K562 (cell line): ENCODE measurements around the gene ATG10. TPM values are rescaled to one million over a fixed set of nuclear protein-coding genes. Genes with fewer than 3 reads are reported as not detected.

Source experiments
- ATAC-seq: fragments of 200-7000 bp; cut with Tn5 transposase; 3 replicates; pipeline ENCODE4 v1.9.1; 2020; ENCODE audit warnings: moderate library complexity
- BruUV-seq: library from RNA; stranded (reverse); fragments of 400-500 nt; replicated peaks from 2 replicates; lab custom pipeline; 2021; lab: Mats Ljungman, UMichigan
- CTCF ChIA-PET: fragments of 300-600 bp; formaldehyde crosslinking; extraction: SDS; loops from one replicate; lab custom pipeline; 2021; ENCODE audit warnings: low intra/inter-chr PET ratio; lab: Yijun Ruan, JAX
- POLR2A ChIA-PET: fragments of 300-600, 350-650 bp; sonication (Branson Sonifier 250); formaldehyde crosslinking; extraction: SDS; loops from one replicate; lab custom pipeline; 2021; ENCODE audit warnings: antibody characterized with exemption, inconsistent platforms; lab: Yijun Ruan, JAX
- DNase-seq, 4 experiments: peaks; one replicate each; pipeline versions ENCODE4 v3.0.0 to v3.0.0-alpha.2; 2011 to 2018; ENCODE audit warnings: low spot score in 3 of 4, mixed read lengths in 3 of 4; ENCODE audit errors: extremely low read depth in 1 of 4
- FAIRE-seq: peaks from 2 replicates; lab custom pipeline; 2011; peaks lifted over from hg19 to GRCh38; lab: Jason Lieb, UNC
- H2AFZ ChIP-seq: 2 replicates; pipeline ENCODE4 v1.6.0; 2011; ENCODE audit warnings: low read depth, low read length, control low read depth, inconsistent platforms
- H3K27ac ChIP-seq: fragments of 200-600 bp; 3 replicates; pipeline ENCODE4 v1.8.0; 2011; ENCODE audit warnings: low read depth, mild to moderate bottlenecking, control low read depth, inconsistent platforms, low read length, moderate library complexity, mixed read lengths; ENCODE audit errors: extremely low read depth
- H3K27me3 ChIP-seq, 2 experiments: fragments of 300-600 bp in 1 of 2; 2 replicates in 1 of 2; 3 replicates in 1 of 2; pipeline versions ENCODE4 v1.6.0 to v1.8.0; 2011; ENCODE audit warnings: inconsistent platforms in 2 of 2, low read length in 2 of 2, mild to moderate bottlenecking in 1 of 2, mixed read lengths in 1 of 2, moderate library complexity in 1 of 2; ENCODE audit not compliant: control insufficient read depth in 2 of 2, insufficient read depth in 2 of 2
- H3K36me3 ChIP-seq: fragments of 300-600 bp; 3 replicates; pipeline ENCODE4 v1.8.0; 2011; ENCODE audit warnings: mild to moderate bottlenecking, low read length, inconsistent platforms; ENCODE audit not compliant: control insufficient read depth, insufficient read depth
- H3K4me1 ChIP-seq, 2 experiments: fragments of 200-600 bp in 1 of 2; replicated peaks in 1 of 2; 2 replicates in 1 of 2; 3 replicates in 1 of 2; pipeline versions ENCODE4 v1.5.1 to v1.8.0; 2011; ENCODE audit warnings: inconsistent platforms in 2 of 2, low read length in 2 of 2, mild to moderate bottlenecking in 1 of 2, mixed read lengths in 1 of 2, moderate library complexity in 1 of 2; ENCODE audit not compliant: control insufficient read depth in 2 of 2, insufficient read depth in 2 of 2
- H3K4me2 ChIP-seq: 2 replicates; pipeline ENCODE4 v1.6.1; 2011; ENCODE audit warnings: low read length, control low read depth, inconsistent platforms, mixed read lengths; ENCODE audit not compliant: insufficient read depth
- H3K4me3 ChIP-seq: fragments of 200-600 bp; sonication (generic), shearing (Covaris generic); 2 replicates; pipeline ENCODE4 v1.5.1; 2016; ENCODE audit warnings: control low read depth, inconsistent platforms
- H3K79me2 ChIP-seq: fragments of 200-600 bp; 3 replicates; pipeline ENCODE4 v1.8.0; 2011; ENCODE audit warnings: low read length, inconsistent platforms; ENCODE audit not compliant: control insufficient read depth, insufficient read depth
- H3K9ac ChIP-seq, 2 experiments: 2 replicates each; pipeline versions ENCODE4 v1.6.0 to v1.6.1; 2011; ENCODE audit warnings: low read depth in 2 of 2, low read length in 2 of 2, control low read depth in 1 of 2, inconsistent platforms in 1 of 2, mild to moderate bottlenecking in 1 of 2, mixed read lengths in 1 of 2; ENCODE audit not compliant: insufficient read depth in 1 of 2
- H3K9me1 ChIP-seq: one replicate; pipeline ENCODE4 v1.6.0; 2011; ENCODE audit warnings: inconsistent platforms, mild to moderate bottlenecking, low read length, moderate library complexity; ENCODE audit not compliant: control insufficient read depth, insufficient read depth
- H3K9me3 ChIP-seq: replicated peaks from 2 replicates; pipeline ENCODE4 v1.5.1; 2011; ENCODE audit warnings: low read depth, low read length, inconsistent platforms; ENCODE audit not compliant: control insufficient read depth, insufficient read depth
- H4K20me1 ChIP-seq: replicated peaks from 2 replicates; pipeline ENCODE4 v1.6.1; 2011; ENCODE audit warnings: low read length, inconsistent platforms, mixed read lengths; ENCODE audit not compliant: control insufficient read depth, insufficient read depth
- BMI1 ChIP-seq: fragments of 150-350 bp; IDR thresholded peaks from 2 replicates; pipeline ENCODE4 v1.6.1; 2014; ENCODE audit warnings: low read length
- GMEB1 ChIP-seq: fragments of 250-450 bp; sonication (Bioruptor Pico); IDR thresholded peaks from 2 replicates; pipeline ENCODE4 v1.4.0; 2020; ENCODE audit warnings: mild to moderate bottlenecking
- HMGN3 ChIP-seq: IDR thresholded peaks from 2 replicates; pipeline ENCODE4 v1.6.1; 2011; ENCODE audit warnings: borderline replicate concordance, low read depth, mild to moderate bottlenecking, mixed read lengths, low read length; ENCODE audit not compliant: insufficient read length; ENCODE audit errors: extremely low read depth
- IFI16 ChIP-seq: fragments of 250-450 bp; sonication (Bioruptor Pico); IDR thresholded peaks from 2 replicates; pipeline ENCODE4 v2.1.2; 2022; ENCODE audit warnings: mild to moderate bottlenecking, inconsistent platforms
- JUN ChIP-seq, 2 experiments: sonication (generic) in 1 of 2; formaldehyde crosslinking in 1 of 2; IDR thresholded peaks; 2 replicates each; pipeline versions ENCODE4 v1.6.1 to v1.8.0; 2012 to 2022; ENCODE audit warnings: borderline replicate concordance in 2 of 2, mild to moderate bottlenecking in 2 of 2, improper control_type of control experiment in 1 of 2, low read depth in 1 of 2, low read length in 1 of 2, missing genetic modification reagents in 1 of 2
- KLF10 ChIP-seq: fragments of 250-450 bp; sonication (Bioruptor Pico); IDR thresholded peaks from 2 replicates; pipeline ENCODE4 v1.6.1; 2021; ENCODE audit warnings: matching md5 sums
- KLF16 ChIP-seq: IDR thresholded peaks from 2 replicates; pipeline ENCODE4 v1.6.1; 2016; ENCODE audit warnings: antibody characterized with exemption
- MAFF ChIP-seq: IDR thresholded peaks from 2 replicates; pipeline ENCODE4 v1.6.1; 2012; ENCODE audit warnings: low read length, improper control_type of control experiment
- MAFK ChIP-seq: IDR thresholded peaks from 2 replicates; pipeline ENCODE4 v1.6.1; 2011; ENCODE audit warnings: low read length, improper control_type of control experiment
- PHF21A ChIP-seq: fragments of 450-650 bp; IDR thresholded peaks from 2 replicates; pipeline ENCODE4 v1.6.1; 2017; ENCODE audit warnings: low read depth, borderline replicate concordance
- SP2 ChIP-seq: IDR thresholded peaks from 2 replicates; pipeline ENCODE4 v1.6.1; 2011; ENCODE audit warnings: mild to moderate bottlenecking, low read depth, low read length, moderate library complexity; ENCODE audit not compliant: poor library complexity, severe bottlenecking; ENCODE audit errors: extremely low read depth
- ZBTB8A ChIP-seq: fragments of 450-650 bp; IDR thresholded peaks from 2 replicates; pipeline ENCODE4 v1.6.1; 2018; ENCODE audit warnings: mild to moderate bottlenecking, moderate library complexity; ENCODE audit not compliant: partially characterized antibody
- ZFX ChIP-seq: sonication (generic); formaldehyde crosslinking; IDR thresholded peaks from 2 replicates; pipeline ENCODE4 v1.8.0; 2022; ENCODE audit warnings: mild to moderate bottlenecking, missing genetic modification reagents, moderate library complexity
- ZNF239 ChIP-seq: fragments of 250-450 bp; sonication (Bioruptor Pico); IDR thresholded peaks from 2 replicates; pipeline ENCODE4 v1.4.0; 2020; ENCODE audit warnings: mild to moderate bottlenecking
- ZNF316 ChIP-seq: fragments of 450-650 bp; IDR thresholded peaks from 2 replicates; pipeline ENCODE4 v1.6.1; 2016
- ZNF347 ChIP-seq: fragments of 450-650 bp; formaldehyde crosslinking; IDR thresholded peaks from 2 replicates; pipeline ENCODE4 v1.4.0; 2020; ENCODE audit warnings: low read depth, mild to moderate bottlenecking, moderate library complexity
- ZNF77 ChIP-seq: fragments of 250-450 bp; sonication (Bioruptor Pico); IDR thresholded peaks from 2 replicates; pipeline ENCODE4 v1.5.0; 2020
- WGBS: fragments of 100-300 bp; shearing (Covaris generic); methylation state at CpG from one replicate; pipeline ENCODE4 v1.1.6; 2016; ENCODE audit warnings: low coverage, mixed read lengths; ENCODE audit not compliant: insufficient coverage; ENCODE audit errors: missing lambda C conversion rate; 5-methylcytosine and 5-hydroxymethylcytosine counted together
- in situ Hi-C: fragments of 300-500 bp; cut with MboI; formaldehyde crosslinking; loops from 4 replicates; pipeline ENCODE4 v1.15.0; 2018; ENCODE audit warnings: inconsistent platforms, mixed read lengths
- intact Hi-C: fragments of 100-400 bp; cut with micrococcal nuclease; formaldehyde crosslinking; loops from 2 replicates; pipeline ENCODE4 v1.14.2; 2022
- polyA plus RNA-seq, 8 experiments: library from polyadenylated mRNA; depleted of rRNA in 4 of 8; stranded (reverse) in 5 of 8; unstranded in 3 of 8; fragments of >200 nt; fragmentation: Nextera tagmentation in 2 of 8; fragmentation: Illumina TruSeq in 1 of 8; extraction: Ambion mirVana in 2 of 8; extraction: Trizol in 1 of 8; gene quantifications; 2 replicates each; pipeline versions ENCODE4 v1.2.1 to v1.2.3, GENCODE V29; 2011 to 2014; ENCODE audit warnings: inconsistent platforms in 1 of 8, missing spikeins in 1 of 8
- total RNA-seq, 7 experiments: library from RNA; depleted of rRNA in 6 of 7; stranded (reverse); fragments of >200 nt in 6 of 7; fragmentation: Illumina TruSeq in 2 of 7; extraction: Trizol in 2 of 7; gene quantifications; 2 replicates each; pipeline versions ENCODE4 v1.2.1 to v1.2.3, GENCODE V29; 2011 to 2021; ENCODE audit warnings: low replicate concordance in 1 of 7

The ATG10 gene
- total and polyA plus RNA-seq, 9 of the 15 experiments (the other 6 are each of a cell fraction or from before 2014, with no cell fraction given) = 7.0 to 18.8 (median 14.6) TPM

GRCh38 chr5:82091617-82092016 lies 119.8 kb downstream of the ATG10 start:
- no peak overlapping the region for H3K4me2 ChIP-seq
- FAIRE-seq (no peak), DNase-seq (no peak), ATAC-seq (no peak)
- H2AFZ ChIP-seq = no peak overlapping the region
- BruUV-seq = no TSS peak
- H4K20me1 ChIP-seq = no peaks in the 10 kb centered on the region
- no peak overlapping the region for H3K4me3 ChIP-seq
- TF ChIP-seq MAFK (peak; percentile 18; the same call in 1 of the 2 replicates), ZNF347 (no peak), ZNF77 (CRISPR knock-in tag) (no peak), JUN (IDR thresholded peaks at IDR 0.05; ENCODE audit: borderline replicate concordance, low read depth, low read length) (no peak), JUN (CRISPR knock-in tag; IDR thresholded peaks at IDR 0.05; ENCODE audit: borderline replicate concordance) (no peak), IFI16 (no peak), SP2 (no peak), ZBTB8A (no peak), ZNF316 (peak; percentile 25; the same call in 1 of the 2 replicates), BMI1 (no peak), PHF21A (no peak), KLF10 (CRISPR knock-in tag) (no peak), MAFF (peak; percentile 43), KLF16 (no peak), GMEB1 (CRISPR knock-in tag) (no peak), ZFX (CRISPR knock-in tag) (no peak), ZNF239 (CRISPR knock-in tag) (no peak), HMGN3 (no peak)
- no peaks in the 10 kb centered on the region for H3K36me3 ChIP-seq
- ChIA-PET CTCF (no interaction called here), POLR2A (interaction anchor here (1.1 kb wide), 1 partner anchor 15 kb away, joined by 3 read pairs; no protein-coding TSS in a partner anchor)
- intact Hi-C loops = no loop called here
- H3K79me2 ChIP-seq = no peaks in the 10 kb centered on the region
- peaks cover 3% of the 10 kb centered on the region; the same call in 1 of the 2 replicates for H3K9me3 ChIP-seq
- no peaks in the 10 kb centered on the region for H3K4me1 ChIP-seq
- H3K27ac ChIP-seq = no peak overlapping the region
- no peaks in the 10 kb centered on the region for H3K27me3 ChIP-seq
- no peak overlapping the region for H3K9ac ChIP-seq
- WGBS = 5% methylated on average over 1 of the region's 1 CpG
- in situ Hi-C loops = no loop called here
- H3K9me1 ChIP-seq = no peaks in the 10 kb centered on the region
